ENCODE data around the gene ARHGEF28. TPM values are rescaled to one million over a fixed set of nuclear protein-coding genes. Genes with fewer than 3 reads are reported as not detected.
A peak's percentile ranks its signal among the peaks of the same experiment; 100 is the strongest.

ARHGEF28 gene
- total RNA-seq, 1 donor from 2014 or later: 0.11 TPM

DNA sequence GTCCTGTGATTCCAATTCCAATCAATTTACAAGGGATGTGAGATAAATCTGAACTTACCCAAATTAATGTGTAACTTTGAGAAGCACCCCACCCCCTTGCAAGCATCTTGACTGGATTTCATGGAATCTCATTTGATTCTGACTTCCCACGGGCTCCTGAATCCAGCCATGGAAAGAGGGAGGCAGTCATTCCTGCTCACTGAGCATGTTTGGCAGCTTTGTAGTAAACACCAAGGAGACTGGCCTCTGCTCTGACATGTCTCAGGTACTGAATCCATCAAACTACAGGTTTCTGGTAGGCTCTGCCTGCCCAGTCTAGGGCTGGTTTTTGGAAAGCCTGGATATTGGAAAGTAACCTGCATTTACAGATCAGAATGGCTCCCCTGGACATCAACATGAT lies 357.6 kb downstream of the ARHGEF28 start:
- Histone ChIP-seq H3K27ac (no peak overlapping the region), H3K9me3 (ENCODE audit: low read depth) (no peaks in the 10 kb centered on the region), H3K4me2 (no peak overlapping the region), H3K36me3 (no peaks in the 10 kb centered on the region), H3K9ac (no peak overlapping the region), H3K4me3 (no peak overlapping the region), H2AFZ (replicated peaks) (peak overlapping the region; percentile 58), H3F3A (ENCODE audit: low read depth) (no peaks in the 10 kb centered on the region), H3K27me3 (no peaks in the 10 kb centered on the region), H3K79me2 (ENCODE audit: low read depth) (no peaks in the 10 kb centered on the region), H4K20me1 (ENCODE audit: low read depth) (no peaks in the 10 kb centered on the region), H3K4me1 (peaks cover 10% of the 10 kb centered on the region)
- Mint-ChIP-seq H3K4me3 (no peak overlapping the region), H3K36me3 (no peaks in the 10 kb centered on the region), H3K27me3 (ENCODE audit: insufficient read depth, low read depth) (peaks cover 3% of the 10 kb centered on the region), H3K9me3 (no peaks in the 10 kb centered on the region), H3K4me1 (no peaks in the 10 kb centered on the region), H3K27ac (no peak overlapping the region)
- TF ChIP-seq CTCF (IDR thresholded peaks at IDR 0.05) (no peak), EZH2 (IDR thresholded peaks at IDR 0.05) (no peak), EZH2phosphoT487 (IDR thresholded peaks at IDR 0.05) (no peak)
- DNase-seq (ENCODE audit: low spot score): no peak

DNA sequence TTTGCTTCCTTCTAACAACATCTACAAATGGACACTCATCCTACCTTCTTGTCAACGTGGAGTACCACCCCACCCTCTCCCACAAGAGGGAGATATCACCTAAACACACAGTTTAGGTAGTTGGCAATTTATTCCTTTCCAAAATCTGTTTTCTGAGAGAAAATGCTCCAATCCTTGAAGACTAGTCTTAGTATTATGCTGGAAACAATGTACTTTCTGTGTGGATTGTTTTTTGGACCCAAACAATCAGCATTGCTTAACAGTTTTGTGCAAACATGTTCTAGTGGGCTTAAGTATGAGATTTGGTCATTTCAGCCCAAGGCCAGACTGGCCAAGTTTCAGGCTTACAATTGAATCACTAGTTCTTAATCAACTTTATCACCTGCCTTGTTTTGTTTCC lies 359.1 kb downstream of the ARHGEF28 start:
- Histone ChIP-seq H3K4me3 (no peak overlapping the region), H2AFZ (replicated peaks) (peak overlapping the region; percentile 4), H3K4me1 (peaks cover 10% of the 10 kb centered on the region), H3K79me2 (ENCODE audit: low read depth) (no peaks in the 10 kb centered on the region), H3K27me3 (no peaks in the 10 kb centered on the region), H3K36me3 (no peaks in the 10 kb centered on the region), H4K20me1 (ENCODE audit: low read depth) (no peaks in the 10 kb centered on the region), H3F3A (ENCODE audit: low read depth) (no peaks in the 10 kb centered on the region), H3K4me2 (no peak overlapping the region), H3K9me3 (ENCODE audit: low read depth) (no peaks in the 10 kb centered on the region), H3K9ac (no peak overlapping the region), H3K27ac (no peak overlapping the region)
- TF ChIP-seq CTCF (IDR thresholded peaks at IDR 0.05) (peak; percentile 61), EZH2phosphoT487 (IDR thresholded peaks at IDR 0.05) (no peak), EZH2 (IDR thresholded peaks at IDR 0.05) (no peak)
- H3K27me3 Mint-ChIP-seq (ENCODE audit: insufficient read depth, low read depth): peaks cover 3% of the 10 kb centered on the region
- H3K36me3 Mint-ChIP-seq: no peaks in the 10 kb centered on the region
- DNase-seq (ENCODE audit: low spot score): peak; percentile 40
- no peak overlapping the region for H3K4me3 Mint-ChIP-seq
- no peak overlapping the region for H3K27ac Mint-ChIP-seq
- H3K9me3 Mint-ChIP-seq: no peaks in the 10 kb centered on the region
- H3K4me1 Mint-ChIP-seq: no peaks in the 10 kb centered on the region

DNA sequence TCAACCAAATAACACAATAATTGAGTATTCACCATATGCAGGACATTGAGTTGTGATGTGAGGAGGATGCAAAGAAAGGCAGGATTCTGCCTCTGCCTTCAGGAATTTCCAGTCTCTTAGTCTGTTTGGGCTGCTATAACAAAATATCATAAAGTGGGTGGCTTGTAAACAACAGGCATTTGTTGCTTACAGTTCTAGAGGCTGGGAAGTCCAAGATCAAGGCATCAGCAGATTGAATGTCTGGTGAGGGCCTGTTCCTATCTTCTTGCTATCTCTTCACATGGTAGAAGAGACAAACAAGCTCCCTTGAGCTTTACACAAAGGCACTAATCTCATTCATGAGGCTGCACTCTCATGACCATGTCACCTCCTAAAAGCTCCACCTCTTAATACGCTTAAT lies 360.7 kb downstream of the ARHGEF28 start:
- no peaks in the 10 kb centered on the region for H3K9me3 ChIP-seq (ENCODE audit: low read depth)
- no peaks in the 10 kb centered on the region for H3K4me1 Mint-ChIP-seq
- H3K36me3 ChIP-seq: no peaks in the 10 kb centered on the region
- H3K9ac ChIP-seq: no peak overlapping the region
- H3K4me2 ChIP-seq: no peak overlapping the region
- no peak overlapping the region for H3K4me3 Mint-ChIP-seq
- no peak overlapping the region for H3K27ac Mint-ChIP-seq
- no peaks in the 10 kb centered on the region for H3K79me2 ChIP-seq (ENCODE audit: low read depth)
- H3K4me1 ChIP-seq: peaks cover 15% of the 10 kb centered on the region
- H2AFZ ChIP-seq (replicated peaks): no peak overlapping the region
- TF ChIP-seq EZH2phosphoT487 (IDR thresholded peaks at IDR 0.05): no peak
- H3K27me3 ChIP-seq: no peaks in the 10 kb centered on the region
- H3K4me3 ChIP-seq: no peak overlapping the region
- H3K27ac ChIP-seq: no peak overlapping the region
- H3K27me3 Mint-ChIP-seq (ENCODE audit: insufficient read depth, low read depth): peaks cover 3% of the 10 kb centered on the region
- H3K36me3 Mint-ChIP-seq: no peaks in the 10 kb centered on the region
- peaks cover 2% of the 10 kb centered on the region for H3K9me3 Mint-ChIP-seq
- H3F3A ChIP-seq (ENCODE audit: low read depth): no peaks in the 10 kb centered on the region
- no peak for DNase-seq (ENCODE audit: low spot score)
- no peaks in the 10 kb centered on the region for H4K20me1 ChIP-seq (ENCODE audit: low read depth)

GRCh38 chr5:73987915-73988314 lies 361.9 kb downstream of the ARHGEF28 start:
- Histone ChIP-seq H3K27me3 (no peaks in the 10 kb centered on the region), H3K4me3 (no peak overlapping the region), H3K36me3 (no peaks in the 10 kb centered on the region), H3K9ac (no peak overlapping the region), H3F3A (ENCODE audit: low read depth) (no peaks in the 10 kb centered on the region), H3K27ac (no peak overlapping the region), H2AFZ (replicated peaks) (no peak overlapping the region), H4K20me1 (ENCODE audit: low read depth) (no peaks in the 10 kb centered on the region), H3K9me3 (ENCODE audit: low read depth) (no peaks in the 10 kb centered on the region), H3K79me2 (ENCODE audit: low read depth) (no peaks in the 10 kb centered on the region), H3K4me1 (peaks cover 12% of the 10 kb centered on the region), H3K4me2 (no peak overlapping the region)
- no peak overlapping the region for H3K27ac Mint-ChIP-seq
- H3K9me3 Mint-ChIP-seq: peaks cover 6% of the 10 kb centered on the region
- H3K27me3 Mint-ChIP-seq (ENCODE audit: insufficient read depth, low read depth): peaks cover 8% of the 10 kb centered on the region
- H3K36me3 Mint-ChIP-seq: no peaks in the 10 kb centered on the region
- no peaks in the 10 kb centered on the region for H3K4me1 Mint-ChIP-seq
- no peak overlapping the region for H3K4me3 Mint-ChIP-seq
- TF ChIP-seq EZH2 (IDR thresholded peaks at IDR 0.05) (no peak), EZH2phosphoT487 (IDR thresholded peaks at IDR 0.05) (no peak), CTCF (IDR thresholded peaks at IDR 0.05) (no peak)
- DNase-seq (ENCODE audit: low spot score): no peak
